NT2/D1 (cell line): ENCODE results near the gene RIN1.

ENCODE experiments used
- SUZ12 ChIP-seq: IDR thresholded peaks from 2 replicates; pipeline ENCODE4 v1.6.1; 2011; ENCODE audit not compliant: insufficient read length, insufficient read depth; ENCODE audit errors: extremely low read depth
- ZNF274 ChIP-seq: IDR thresholded peaks from 2 replicates; pipeline ENCODE4 v1.6.1; 2011; ENCODE audit warnings: mild to moderate bottlenecking, low read depth, low read length

- no peak for TF ChIP-seq ZNF274
- no peak for TF ChIP-seq SUZ12
Measured at GRCh38 chr11:66366844-66367477, 30.7 kb upstream of the RIN1 start.
